ENCODE results near the gene ZMIZ1. TPM values are rescaled to one million over a fixed set of nuclear protein-coding genes. Genes with fewer than 3 reads are reported as not detected.

Gene ZMIZ1
- polyA plus RNA-seq, 3 donors: 3.3 to 64.6 (median 8.9) TPM

- H3K36me3 ChIP-seq (replicated peaks in 1 of 2; ENCODE audit: control insufficient read depth in 1 of 2, insufficient read depth in 2 of 2, low read length in 2 of 2): no peaks in the 10 kb centered on the region
- H3K36me3 Mint-ChIP-seq: no peaks in the 10 kb centered on the region
- intact Hi-C loops (cut with micrococcal nuclease): no loop called here
- H2AFZ ChIP-seq (ENCODE audit: insufficient read depth, low read depth, low read length, poor library complexity, severe bottlenecking): no peak overlapping the region
- no peak overlapping the region for H3K27ac ChIP-seq (ENCODE audit: low read depth in 1 of 2, low read length in 2 of 2)
- WGBS (ENCODE audit: insufficient coverage): 75% methylated on average over 1 of the region's 3 CpGs
- no peaks in the 10 kb centered on the region for H3K79me2 ChIP-seq (ENCODE audit: insufficient read depth, low read length)
- H3K9me3 ChIP-seq (replicated peaks in 1 of 2; ENCODE audit: control insufficient read depth in 1 of 2, insufficient read depth in 1 of 2, low read length in 2 of 2): no peaks in the 10 kb centered on the region
- no peaks in the 10 kb centered on the region for H3K9me3 Mint-ChIP-seq
- H3K9ac ChIP-seq (ENCODE audit: insufficient read depth, low read length, poor library complexity, severe bottlenecking): no peak overlapping the region
- no peak for TF ChIP-seq CTCF (IDR thresholded peaks at IDR 0.05)
- H3K4me3 Mint-ChIP-seq: no peak overlapping the region
- H3K4me3 ChIP-seq (replicated peaks in 1 of 3; ENCODE audit: low read depth in 2 of 3, low read length in 3 of 3): no peak overlapping the region
- H3K4me2 ChIP-seq (replicated peaks; ENCODE audit: extremely low read depth, low read length, poor library complexity, severe bottlenecking): no peak overlapping the region
- no peaks in the 10 kb centered on the region for H3K27me3 ChIP-seq (ENCODE audit: control insufficient read depth in 2 of 2, insufficient read depth in 2 of 2, low read length in 2 of 2)
- DNase-seq: no peak
- H3K4me1 ChIP-seq (ENCODE audit: control insufficient read depth in 1 of 2, insufficient read depth in 2 of 2, low read length in 2 of 2): peaks cover 17% of the 10 kb centered on the region in 2 donors
- no peak overlapping the region for H3K27ac Mint-ChIP-seq
- H3K27me3 Mint-ChIP-seq (ENCODE audit: low read depth in 3 of 3): peaks cover 3 to 6% (median 4%) of the 10 kb centered on the region in 3 donors
- H3K4me1 Mint-ChIP-seq: peaks cover 18% of the 10 kb centered on the region
- H4K20me1 ChIP-seq (ENCODE audit: insufficient read depth, low read length): no peaks in the 10 kb centered on the region
Observed at GRCh38 chr10:79042639-79043411, 25.9 kb upstream of the ZMIZ1 start.

- WGBS (ENCODE audit: insufficient coverage): 97% methylated on average over 3 of the region's 5 CpGs
Observed at GRCh38 chr10:79044036-79044632, 24.6 kb upstream of the ZMIZ1 start.

More at GRCh38 chr10:79044036-79044632, 24.6 kb upstream of the ZMIZ1 start:
- intact Hi-C loops (cut with micrococcal nuclease): no loop called here
- Mint-ChIP-seq H3K27ac (peak overlapping the region in 1 of 7 donors; percentile 27), H3K9me3 (no peaks in the 10 kb centered on the region), H3K4me1 (peaks cover 29% of the 10 kb centered on the region), H3K27me3 (ENCODE audit: low read depth in 3 of 3) (peaks cover 2 to 6% (median 4%) of the 10 kb centered on the region in 3 donors), H3K36me3 (no peaks in the 10 kb centered on the region), H3K4me3 (no peak overlapping the region)
- Histone ChIP-seq H3K27me3 (ENCODE audit: control insufficient read depth in 2 of 2, insufficient read depth in 2 of 2, low read length in 2 of 2) (no peaks in the 10 kb centered on the region), H3K4me2 (replicated peaks; ENCODE audit: extremely low read depth, low read length, poor library complexity, severe bottlenecking) (no peak overlapping the region), H3K27ac (ENCODE audit: low read depth in 1 of 2, low read length in 2 of 2) (no peak overlapping the region), H3K9ac (ENCODE audit: insufficient read depth, low read length, poor library complexity, severe bottlenecking) (no peak overlapping the region), H2AFZ (ENCODE audit: insufficient read depth, low read depth, low read length, poor library complexity, severe bottlenecking) (no peak overlapping the region), H3K79me2 (ENCODE audit: insufficient read depth, low read length) (no peaks in the 10 kb centered on the region), H3K4me1 (ENCODE audit: control insufficient read depth in 1 of 2, insufficient read depth in 2 of 2, low read length in 2 of 2) (peaks cover 30% of the 10 kb centered on the region in 2 donors), H3K4me3 (replicated peaks in 1 of 3; ENCODE audit: low read depth in 2 of 3, low read length in 3 of 3) (no peak overlapping the region), H3K9me3 (replicated peaks in 1 of 2; ENCODE audit: control insufficient read depth in 1 of 2, insufficient read depth in 1 of 2, low read length in 2 of 2) (no peaks in the 10 kb centered on the region), H3K36me3 (replicated peaks in 1 of 2; ENCODE audit: control insufficient read depth in 1 of 2, insufficient read depth in 2 of 2, low read length in 2 of 2) (no peaks in the 10 kb centered on the region), H4K20me1 (ENCODE audit: insufficient read depth, low read length) (no peaks in the 10 kb centered on the region)
- no peak for TF ChIP-seq CTCF (IDR thresholded peaks at IDR 0.05)
- no peak for DNase-seq
